Measurements from ENCODE around the gene FARS2. TPM values are rescaled to one million over a fixed set of nuclear protein-coding genes. Genes with fewer than 3 reads are reported as not detected.

FARS2 gene
- total and polyA plus RNA-seq, 9 of the 15 experiments (the other 6 are each of a cell fraction or from before 2014, with no cell fraction given), result 16.5 to 62.2 (median 27.0) TPM

GRCh38 chr6:5679691-5680090, 418.4 kb downstream of the FARS2 start (continued):
- TF ChIP-seq TCF15 (CRISPR knock-in tag; IDR thresholded peaks at IDR 0.05), result no peak
- no peak for TF ChIP-seq E2F8 (IDR thresholded peaks at IDR 0.05; ENCODE audit: low read depth, partially characterized antibody)
- no peak for TF ChIP-seq SAFB2 (IDR thresholded peaks at IDR 0.05; ENCODE audit: borderline replicate concordance, low read depth, low read length, severe bottlenecking)

- Histone ChIP-seq H3K4me3 (no peak overlapping the region), H3K36me3 (ENCODE audit: control insufficient read depth, insufficient read depth, low read length) (no peaks in the 10 kb centered on the region), H3K9me1 (ENCODE audit: control insufficient read depth, insufficient read depth, low read length) (no peaks in the 10 kb centered on the region), H3K27me3 (ENCODE audit: control insufficient read depth in 2 of 2, insufficient read depth in 2 of 2, low read length in 2 of 2) (no peaks in the 10 kb centered on the region), H4K20me1 (replicated peaks; ENCODE audit: control insufficient read depth, insufficient read depth, low read length) (no peaks in the 10 kb centered on the region), H3K79me2 (ENCODE audit: control insufficient read depth, insufficient read depth, low read length) (no peaks in the 10 kb centered on the region), H3K4me2 (ENCODE audit: insufficient read depth, low read length) (no peak overlapping the region), H3K4me1 (replicated peaks in 1 of 2; ENCODE audit: control insufficient read depth in 2 of 2, insufficient read depth in 2 of 2, low read length in 2 of 2) (no peaks in the 10 kb centered on the region), H3K27ac (ENCODE audit: extremely low read depth, low read depth, low read length) (no peak overlapping the region), H3K9ac (ENCODE audit: insufficient read depth in 1 of 2, low read depth in 2 of 2, low read length in 2 of 2) (no peak overlapping the region), H2AFZ (ENCODE audit: low read depth, low read length) (no peak overlapping the region), H3K9me3 (replicated peaks; ENCODE audit: control insufficient read depth, insufficient read depth, low read depth, low read length) (no peaks in the 10 kb centered on the region)
- CTCF ChIA-PET (ENCODE audit: low intra/inter-chr PET ratio), result no interaction called here
- no TSS peak for BruUV-seq (replicated peaks)
- in situ Hi-C loops (cut with MboI), result no loop called here
- POLR2A ChIA-PET, result interaction anchor here (0.9 kb wide), 1 partner anchor 8 kb away, joined by 3 read pairs; no protein-coding TSS in a partner anchor
- ATAC-seq, result no peak
- DNase-seq (ENCODE audit: extremely low read depth in 1 of 4, low spot score in 3 of 4), result no peak
- TF ChIP-seq RFX7 (CRISPR knock-in tag; IDR thresholded peaks at IDR 0.05) (no peak), PTTG1 (tag; IDR thresholded peaks at IDR 0.05; ENCODE audit: low read depth) (no peak), HMGXB4 (CRISPR knock-in tag; IDR thresholded peaks at IDR 0.05) (no peak), BRF1 (IDR thresholded peaks at IDR 0.05; ENCODE audit: borderline replicate concordance, extremely low read depth, insufficient read length) (no peak)
- WGBS (ENCODE audit: insufficient coverage, low coverage, missing lambda C conversion rate), result 40% methylated on average over 5 of the region's 5 CpGs
- no peak for FAIRE-seq
- intact Hi-C loops (cut with micrococcal nuclease), result no loop called here
These were observed 418.8 kb downstream of the FARS2 start for GRCh38 chr6:5680095-5680494.
